Esophagus muscularis mucosa (tissue), 4 donors: ENCODE results near the gene SRP68. TPM values are rescaled to one million over a fixed set of nuclear protein-coding genes. Genes with fewer than 3 reads are reported as not detected.
A peak's percentile ranks its signal among the peaks of the same experiment; 100 is the strongest.
"Not testable (repeated sequence)": the region's sequence is repeated elsewhere in the genome, so short reads cannot be mapped to it uniquely, and the experiment has no call there.

Source experiments
- DNase-seq: peaks from one replicate; pipeline ENCODE4 v3.0.0-alpha.2; 2017; ENCODE audit errors: extremely low spot score
- H3K27ac ChIP-seq, 4 donors: fragments of 200-600 bp; sonication (generic); replicated peaks in 1 of 4; 1 replicate in 3 of 4; 2 replicates in 1 of 4; pipeline ENCODE4 v1.5.1; 2016 to 2019; ENCODE audit warnings: mild to moderate bottlenecking in 1 of 4
- H3K27me3 ChIP-seq, 4 donors: fragments of 200-600 bp; sonication (generic); one replicate each; pipeline versions ENCODE4 v1.5.1 to v1.6.0; 2016 to 2019
- H3K36me3 ChIP-seq, 4 donors: fragments of 200-600 bp; sonication (generic); one replicate each; pipeline ENCODE4 v1.5.1; 2016 to 2019
- H3K4me1 ChIP-seq, 4 donors: fragments of 200-600 bp; sonication (generic); one replicate each; pipeline ENCODE4 v1.5.1; 2016 to 2019
- H3K4me3 ChIP-seq, 4 donors: fragments of 200-600 bp; sonication (generic); 1 replicate in 2 of 4; 2 replicates in 2 of 4; pipeline ENCODE4 v1.5.1; 2016 to 2019; ENCODE audit warnings: mild to moderate bottlenecking in 4 of 4, moderate library complexity in 1 of 4
- H3K9me3 ChIP-seq, 4 donors: fragments of 200-600 bp; sonication (generic); 1 replicate in 3 of 4; 2 replicates in 1 of 4; pipeline ENCODE4 v1.5.1; 2016 to 2019
- CTCF ChIP-seq, 3 experiments: fragments of 200-600 bp in 2 of 3; fragments of 450-650 bp in 1 of 3; sonication (generic) in 2 of 3; IDR thresholded peaks; one replicate each; pipeline ENCODE4 v1.5.1; 2017 to 2019; ENCODE audit warnings: antibody characterized with exemption in 3 of 3, mild to moderate bottlenecking in 2 of 3, moderate library complexity in 1 of 3
- EP300 ChIP-seq: sonication (generic); formaldehyde crosslinking; IDR thresholded peaks from one replicate; pipeline ENCODE4 v1.6.1; 2017; ENCODE audit warnings: antibody characterized with exemption
- POLR2A ChIP-seq: fragments of 450-650 bp; IDR thresholded peaks from one replicate; pipeline ENCODE4 v1.6.1; 2017; ENCODE audit warnings: antibody characterized with exemption, moderate library complexity, mild to moderate bottlenecking, low read depth
- POLR2AphosphoS5 ChIP-seq, 2 donors: sonication (generic); formaldehyde crosslinking; IDR thresholded peaks; one replicate each; pipeline ENCODE4 v1.6.1; 2017; ENCODE audit warnings: antibody characterized with exemption in 2 of 2
- WGBS: methylation state at CpG from one replicate; pipeline ENCODE4 v1.1.5; 2018; 5-methylcytosine and 5-hydroxymethylcytosine counted together
- intact Hi-C: fragments of 100-400 bp; cut with DNase I; formaldehyde crosslinking; loops from one replicate; pipeline ENCODE4 v1.15.1; 2023
- total RNA-seq, 4 donors: library from RNA; depleted of rRNA; stranded (reverse); fragments of >200 nt; gene quantifications; one replicate each; pipeline versions ENCODE4 v1.1.0 to v1.2.1, GENCODE V29; 2016

Gene SRP68
- total RNA-seq, 4 donors from 2014 or later, result 41.9 to 56.9 (median 50.0) TPM

- WGBS, result 24% methylated on average over 9 of the region's 15 CpGs
- TF ChIP-seq POLR2A, result no peak
- TF ChIP-seq EP300, result no peak
- no peak for TF ChIP-seq POLR2AphosphoS5 (IDR thresholded peaks at IDR 0.05)
- TF ChIP-seq CTCF (IDR thresholded peaks at IDR 0.05), result no peak
- DNase-seq, result no peak
- Histone ChIP-seq H3K27me3 (peaks cover 19 to 34% (median 29%) of the 10 kb centered on the region in 4 donors), H3K36me3 (peaks cover 16 to 32% (median 31%) of the 10 kb centered on the region in 4 donors), H3K27ac (peak overlapping the region; percentile 48 to 81 (median 80)), H3K4me3 (peak overlapping the region; percentile 72 to 84 (median 78)), H3K4me1 (peaks cover 52 to 68% (median 57%) of the 10 kb centered on the region in 4 donors), H3K9me3 (no peaks in the 10 kb centered on the region)
- intact Hi-C loops, result no loop called here
These were observed 678 bp downstream of the SRP68 start for GRCh38 chr17:76071531-76072147.

- DNase-seq, result no peak
- 91% methylated on average over 4 of the region's 4 CpGs for whole genome bisulfite sequencing
- Histone ChIP-seq H3K4me3 (no peak overlapping the region), H3K9me3 (no peaks in the 10 kb centered on the region), H3K36me3 (peaks cover 64 to 89% (median 86%) of the 10 kb centered on the region in 4 donors), H3K4me1 (peaks cover 12 to 19% (median 13%) of the 10 kb centered on the region in 4 donors), H3K27me3 (no peaks in the 10 kb centered on the region), H3K27ac (no peak overlapping the region)
- TF ChIP-seq POLR2A, result no peak
- TF ChIP-seq CTCF (IDR thresholded peaks at IDR 0.05), result no peak
- TF ChIP-seq POLR2AphosphoS5 (IDR thresholded peaks at IDR 0.05), result no peak
- no peak for TF ChIP-seq EP300
- intact Hi-C loops, result no loop called here
These were observed 6.5 kb downstream of the SRP68 start for GRCh38 chr17:76065775-76066174.

- peaks cover 82 to 98% (median 94%) of the 10 kb centered on the region in 4 donors for H3K36me3 ChIP-seq
- 87% methylated on average over 15 of the region's 15 CpGs for WGBS
These were observed 8.3 kb downstream of the SRP68 start for GRCh38 chr17:76063875-76064546.

GRCh38 chr17:76058264-76058663 lies 14.1 kb downstream of the SRP68 start:
- WGBS, result 96% methylated on average over 6 of the region's 6 CpGs
- H3K27me3 ChIP-seq, H3K9me3 ChIP-seq, intact Hi-C loops, H3K27ac ChIP-seq, DNase-seq, H3K4me1 ChIP-seq, H3K4me3 ChIP-seq: not testable (repeated sequence)
- peaks cover 70 to 99% (median 95%) of the 10 kb centered on the region in 4 donors for H3K36me3 ChIP-seq

More at GRCh38 chr17:76063875-76064546, 8.3 kb downstream of the SRP68 start:
- Histone ChIP-seq H3K9me3 (no peaks in the 10 kb centered on the region), H3K27me3 (no peaks in the 10 kb centered on the region), H3K4me1 (peaks cover 0 to 4% (median 0%) of the 10 kb centered on the region in 4 donors), H3K27ac (no peak overlapping the region), H3K4me3 (no peak overlapping the region)
- no peak for DNase-seq
- TF ChIP-seq EP300 (no peak), POLR2AphosphoS5 (IDR thresholded peaks at IDR 0.05) (no peak), POLR2A (no peak), CTCF (IDR thresholded peaks at IDR 0.05) (no peak)
- intact Hi-C loops, result no loop called here

- TF ChIP-seq POLR2AphosphoS5 (IDR thresholded peaks at IDR 0.05) (no peak), CTCF (IDR thresholded peaks at IDR 0.05) (no peak), POLR2A (no peak), EP300 (no peak)
- Histone ChIP-seq H3K27me3 (no peaks in the 10 kb centered on the region), H3K9me3 (no peaks in the 10 kb centered on the region), H3K4me1 (no peaks in the 10 kb centered on the region), H3K27ac (no peak overlapping the region), H3K4me3 (no peak overlapping the region), H3K36me3 (peaks cover 70 to 100% (median 92%) of the 10 kb centered on the region in 4 donors)
- 96% methylated on average over 3 of the region's 3 CpGs for WGBS
- intact Hi-C loops, result no loop called here
- no peak for DNase-seq
These were observed 15.4 kb downstream of the SRP68 start for GRCh38 chr17:76056882-76057281.
